GM21526 (cell line): Measurements from ENCODE around the gene WBP1L.
"Not testable (repeated sequence)": the region's sequence is repeated elsewhere in the genome, so short reads cannot be mapped to it uniquely, and the experiment has no call there.

Experiments used
- ATAC-seq: cut with Tn5 transposase; IDR thresholded peaks from one replicate; pipeline ENCODE4 v1.9.1; 2021; ENCODE audit warnings: moderate library complexity; ENCODE audit not compliant: unreplicated experiment, low FRiP score

Gene WBP1L

DNA sequence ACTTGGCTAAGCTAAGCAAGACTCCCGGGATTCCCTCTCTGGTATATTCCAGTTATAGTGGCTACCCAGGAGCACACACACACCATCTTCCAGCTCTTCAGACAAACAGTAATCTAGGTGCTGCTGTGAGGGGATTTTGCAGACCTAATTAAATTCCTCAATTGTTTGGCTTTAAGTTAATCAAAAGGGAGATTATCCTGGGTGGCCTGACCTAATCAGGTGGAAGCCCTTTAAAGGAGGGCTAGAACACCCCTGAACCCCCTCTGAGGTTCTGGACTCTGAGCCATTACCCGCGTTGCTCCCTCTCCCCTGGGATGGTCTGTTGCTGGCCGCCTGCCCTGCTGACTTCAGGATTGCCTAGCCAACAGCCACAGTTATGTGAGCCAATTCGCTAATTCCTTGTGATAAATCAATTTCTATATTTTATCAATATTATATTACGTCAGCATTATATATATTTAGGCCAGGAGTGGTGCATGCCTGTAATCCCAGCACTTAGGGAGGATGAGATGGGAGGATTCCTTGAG, 22.9 kb upstream of the WBP1L start:
- no peak for ATAC-seq

DNA sequence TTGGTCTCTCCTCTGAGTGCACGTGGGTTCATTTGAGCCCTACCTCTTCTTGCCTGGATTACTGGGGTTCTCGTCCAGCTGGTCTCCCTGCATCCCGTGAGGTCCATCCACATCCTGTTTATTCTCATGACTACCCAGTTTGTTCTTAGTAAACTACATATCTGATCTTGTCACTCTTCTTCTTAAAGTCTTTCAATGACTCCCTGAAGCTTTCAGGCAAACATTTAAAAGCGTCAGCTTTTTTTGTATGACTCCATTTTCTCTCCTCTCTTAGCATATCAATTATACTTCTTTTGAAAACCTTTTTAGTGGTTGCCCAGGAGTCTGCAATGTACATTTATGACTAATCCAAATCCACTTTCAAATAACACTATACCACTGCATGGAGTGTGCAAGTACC, 21.8 kb upstream of the WBP1L start:
- no peak for ATAC-seq

DNA sequence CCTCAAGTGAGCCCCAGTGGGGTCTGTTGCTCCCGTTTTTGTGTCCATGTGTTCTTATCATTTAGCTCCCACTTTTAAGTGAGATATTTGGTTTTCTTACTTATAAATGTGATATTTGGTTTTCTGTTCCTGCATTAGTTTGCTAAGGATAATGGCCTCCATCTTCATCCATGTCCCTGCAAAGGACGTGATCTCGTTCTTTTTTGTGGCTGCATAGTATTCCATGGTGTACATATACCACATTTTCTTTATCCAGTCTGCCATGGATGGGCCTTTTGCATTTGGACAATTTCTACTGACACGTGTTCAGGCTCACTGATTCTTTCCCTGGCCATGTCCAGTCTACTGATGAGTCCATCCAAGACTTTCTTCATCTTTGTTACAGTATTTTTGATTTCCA, 19.8 kb upstream of the WBP1L start:
- ATAC-seq: no peak

DNA sequence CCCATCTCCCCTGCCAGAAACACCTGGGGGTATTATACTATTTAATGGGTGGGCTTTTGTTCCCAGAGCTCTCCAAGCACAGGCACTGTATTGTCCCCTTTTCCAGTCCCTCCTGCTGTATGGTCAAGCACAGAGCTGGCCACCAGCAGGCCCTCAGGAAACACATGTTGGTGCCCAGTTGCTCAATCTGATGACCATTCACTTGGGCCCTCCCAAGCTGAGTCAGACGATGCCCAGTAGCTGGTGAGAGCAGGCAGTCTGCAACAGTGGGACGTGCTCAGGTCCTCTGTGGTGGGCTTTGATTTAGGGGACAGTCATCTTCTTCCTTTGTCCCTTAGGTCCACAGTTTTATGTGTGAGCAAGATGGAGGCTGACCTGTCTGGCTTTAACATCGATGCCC, 17.5 kb upstream of the WBP1L start:
- ATAC-seq: no peak

DNA sequence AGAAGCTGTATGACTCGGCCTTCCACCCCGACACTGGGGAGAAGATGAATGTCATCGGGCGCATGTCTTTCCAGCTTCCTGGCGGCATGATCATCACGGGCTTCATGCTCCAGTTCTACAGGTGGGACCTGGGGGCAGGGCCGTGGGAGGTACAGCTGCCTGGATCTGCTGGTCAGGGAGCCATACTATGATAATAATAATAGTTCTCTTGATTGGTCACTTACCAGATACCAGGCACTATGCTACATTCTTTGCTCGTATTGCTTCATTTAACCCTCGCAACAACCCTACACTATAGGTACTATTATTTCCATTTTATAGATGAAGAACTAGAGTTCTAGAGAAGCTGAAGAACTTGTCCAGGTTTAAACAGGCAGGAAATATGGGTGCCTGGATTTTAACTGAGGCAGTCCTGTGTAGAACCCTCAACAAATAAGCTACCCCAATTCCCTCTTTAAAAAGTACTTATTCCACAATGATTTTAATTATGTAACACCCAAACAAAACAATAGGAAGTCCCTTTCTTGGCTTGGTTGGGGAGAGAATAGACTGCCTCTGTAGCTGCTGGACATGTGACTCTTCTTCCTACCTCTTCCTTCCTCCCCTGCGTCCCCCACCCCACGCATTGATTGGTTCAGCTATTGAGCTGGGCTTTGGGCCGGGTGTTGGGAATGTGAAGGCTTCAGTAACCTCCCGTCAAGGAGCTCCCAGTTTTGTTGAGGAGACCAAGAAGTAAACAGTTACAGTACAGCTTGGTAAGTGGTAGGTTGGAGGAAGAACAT, 16.5 kb upstream of the WBP1L start:
- ATAC-seq: no peak

DNA sequence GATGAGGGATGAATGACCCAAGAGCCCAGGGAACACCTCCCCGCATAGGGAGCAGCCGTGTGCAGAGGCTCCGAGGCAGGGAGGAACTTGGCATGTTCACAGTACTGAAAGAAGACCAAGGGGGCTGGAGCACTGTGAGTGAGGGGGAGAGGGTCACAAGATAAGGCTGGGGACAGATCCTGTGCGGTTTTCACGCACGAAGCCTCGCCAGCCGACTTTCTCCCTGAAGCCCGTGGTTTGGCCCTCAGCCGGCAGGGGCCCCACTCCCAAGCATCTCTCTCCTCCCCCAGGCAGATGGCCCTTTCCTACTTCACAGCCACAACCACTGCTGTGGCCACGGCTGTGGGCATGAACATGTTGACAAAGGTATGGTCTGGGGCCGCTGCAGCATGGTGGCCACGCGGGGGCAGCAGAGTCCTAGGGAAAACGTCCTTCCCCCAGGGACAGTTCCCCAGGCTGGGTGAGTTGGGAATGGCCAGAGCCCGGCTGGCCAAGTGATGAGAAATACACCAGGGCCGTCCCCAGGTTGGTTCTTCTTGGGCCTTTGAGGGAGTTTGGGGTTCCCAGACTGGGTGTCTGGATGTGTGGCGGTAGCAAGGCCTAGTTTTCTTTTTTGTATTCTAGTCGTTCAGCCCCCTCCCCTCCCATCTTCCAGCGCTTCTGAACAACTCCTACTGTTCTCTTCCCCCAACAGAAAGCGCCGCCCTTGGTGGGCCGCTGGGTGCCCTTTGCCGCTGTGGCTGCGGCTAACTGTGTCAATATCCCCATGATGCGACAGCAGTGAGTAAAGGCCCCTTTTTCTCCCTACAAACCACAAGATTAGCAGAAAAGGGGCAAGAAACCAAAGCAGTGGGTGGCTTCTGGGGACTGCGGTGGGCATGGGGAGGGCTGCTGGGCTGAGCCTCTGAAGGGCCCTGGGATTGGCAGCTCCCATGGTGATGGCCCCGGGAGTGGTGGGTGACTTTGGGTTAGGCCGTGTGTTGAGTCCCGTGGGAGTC, 14.4 kb upstream of the WBP1L start:
- no peak for ATAC-seq

DNA sequence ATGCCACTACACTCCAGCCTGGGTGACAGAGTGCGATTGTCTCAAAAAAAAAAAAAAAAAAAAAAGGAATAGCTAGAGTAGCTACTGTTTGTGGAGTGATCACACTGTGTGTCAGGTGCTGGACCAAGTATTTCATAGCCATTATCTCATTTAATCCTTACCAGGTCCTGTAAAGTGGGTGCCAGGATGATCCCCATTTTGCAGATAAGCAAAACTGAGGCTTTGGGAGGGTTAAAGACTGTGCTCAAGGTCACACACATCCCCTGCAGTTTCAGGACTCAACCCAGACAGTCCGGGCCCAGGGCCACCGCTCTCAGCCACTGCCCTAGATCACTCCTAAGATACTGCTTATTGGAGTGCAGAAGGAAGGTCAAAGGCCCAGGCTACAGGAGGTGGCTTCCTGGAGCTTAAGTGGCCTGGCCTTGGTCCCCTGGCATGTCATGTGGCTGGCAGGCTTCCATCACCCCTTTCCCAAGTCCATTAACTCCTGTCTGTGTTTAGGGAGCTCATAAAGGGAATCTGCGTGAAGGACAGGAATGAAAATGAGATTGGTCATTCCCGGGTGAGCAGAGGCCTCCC, 12.4 kb upstream of the WBP1L start:
- no peak for ATAC-seq

DNA sequence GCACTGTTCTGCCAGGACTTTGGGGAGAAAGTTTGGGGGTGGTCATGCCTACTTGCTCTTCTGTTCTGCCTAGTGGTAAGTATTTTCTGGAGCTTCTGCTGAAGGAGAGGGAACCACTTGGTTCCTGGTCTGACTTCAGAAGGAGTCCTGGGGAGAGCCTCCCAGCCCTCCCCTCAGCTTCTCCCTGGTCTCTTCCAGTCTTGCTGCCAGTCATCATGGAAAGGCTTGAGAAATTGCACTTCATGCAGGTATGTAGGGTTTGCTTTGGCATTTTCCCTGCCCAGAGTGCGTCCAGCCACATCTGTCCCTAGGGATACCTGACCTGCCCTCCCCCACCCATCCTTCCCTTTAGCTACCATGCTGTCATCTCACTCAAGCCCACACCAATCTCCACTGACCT, 11.1 kb upstream of the WBP1L start:
- ATAC-seq: no peak

DNA sequence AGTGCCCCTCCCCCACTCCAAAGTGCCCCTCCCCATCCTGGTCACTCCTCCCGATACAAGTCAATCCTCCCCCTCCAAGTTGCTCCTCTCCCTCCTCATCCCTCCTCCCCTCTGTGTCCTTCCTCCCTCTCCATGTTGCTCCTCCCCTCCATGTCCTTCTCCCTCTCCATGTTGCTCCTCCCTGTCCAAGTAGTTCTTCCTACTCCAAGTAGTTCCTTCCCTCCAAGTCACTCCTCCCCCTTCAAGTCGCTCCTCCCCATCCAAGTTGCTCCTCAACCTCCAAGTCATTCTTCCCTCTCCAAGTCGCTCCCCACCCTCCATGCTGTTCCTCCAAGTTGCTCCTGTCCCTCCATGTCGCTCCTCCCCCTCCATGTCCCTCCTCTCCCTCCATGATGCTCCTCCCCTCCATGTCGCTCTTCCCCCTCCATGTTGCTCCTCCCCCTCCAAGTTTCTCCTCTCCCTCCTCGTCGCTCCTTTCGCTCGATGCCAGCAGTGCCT, 8.6 kb upstream of the WBP1L start:
- no peak for ATAC-seq

DNA sequence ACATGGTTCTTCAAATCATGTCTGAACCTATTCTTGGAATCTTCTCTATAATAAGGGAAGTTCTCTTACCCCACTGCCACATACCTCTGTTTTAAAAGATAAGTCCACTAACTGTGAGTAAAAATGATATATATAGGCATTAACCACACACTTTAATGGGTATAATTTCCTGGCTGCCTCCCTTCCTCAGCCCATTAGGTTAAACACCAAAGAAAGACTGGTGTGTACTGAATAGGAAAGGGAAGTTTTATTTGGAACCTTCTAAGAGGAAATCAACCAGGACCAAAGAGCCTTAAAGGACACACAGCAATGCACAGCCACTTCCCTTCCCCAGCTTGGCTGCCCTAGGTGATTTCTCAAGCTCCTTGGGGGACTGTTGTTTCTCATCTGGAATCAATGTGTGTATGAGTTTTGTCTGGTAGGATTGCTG, 5.0 kb upstream of the WBP1L start:
- ATAC-seq: no peak

DNA sequence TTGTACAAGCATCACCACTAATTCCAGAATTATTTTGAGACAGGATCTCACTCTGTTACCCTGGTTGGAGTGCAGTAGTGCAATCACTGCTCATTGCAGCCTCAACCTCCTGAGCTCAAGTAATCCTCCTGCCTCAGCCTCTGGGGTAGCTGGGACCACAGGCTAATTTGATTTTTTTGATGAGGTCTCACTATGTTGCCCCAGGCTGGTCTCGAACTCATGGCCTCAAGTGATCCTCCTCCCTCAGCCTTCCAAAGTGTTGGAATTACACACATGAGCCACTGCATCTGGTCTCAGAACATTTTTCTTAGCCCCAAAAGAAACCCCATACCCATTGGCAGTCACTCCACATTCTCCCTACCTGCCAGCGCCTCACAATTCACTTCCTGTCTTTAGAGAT, 3.5 kb upstream of the WBP1L start:
- ATAC-seq: no peak

DNA sequence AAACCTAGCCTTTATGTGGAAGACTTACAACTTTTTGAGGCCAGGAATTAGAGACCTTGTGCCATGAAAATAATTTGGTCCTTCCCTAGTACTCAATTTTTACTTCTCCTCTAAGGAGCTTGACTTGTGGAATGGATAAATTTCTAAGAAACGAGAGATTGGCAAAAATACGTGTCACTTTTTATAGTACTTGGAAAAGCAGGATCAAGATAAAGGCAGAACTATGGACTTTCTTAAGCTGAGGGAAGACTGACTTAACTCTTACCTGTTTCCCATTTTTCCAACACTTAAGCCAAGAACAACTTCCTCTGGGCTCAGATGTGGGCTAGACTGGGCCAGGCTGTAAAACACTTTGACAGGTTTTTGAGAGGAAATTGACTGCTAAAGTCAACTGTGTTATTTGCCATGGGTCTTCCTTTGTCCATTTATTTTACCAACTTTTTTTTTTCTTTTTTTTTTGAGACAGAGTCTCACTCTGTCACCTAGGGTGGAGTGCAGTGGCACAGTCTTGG, 2.0 kb upstream of the WBP1L start:
- no peak for ATAC-seq

DNA sequence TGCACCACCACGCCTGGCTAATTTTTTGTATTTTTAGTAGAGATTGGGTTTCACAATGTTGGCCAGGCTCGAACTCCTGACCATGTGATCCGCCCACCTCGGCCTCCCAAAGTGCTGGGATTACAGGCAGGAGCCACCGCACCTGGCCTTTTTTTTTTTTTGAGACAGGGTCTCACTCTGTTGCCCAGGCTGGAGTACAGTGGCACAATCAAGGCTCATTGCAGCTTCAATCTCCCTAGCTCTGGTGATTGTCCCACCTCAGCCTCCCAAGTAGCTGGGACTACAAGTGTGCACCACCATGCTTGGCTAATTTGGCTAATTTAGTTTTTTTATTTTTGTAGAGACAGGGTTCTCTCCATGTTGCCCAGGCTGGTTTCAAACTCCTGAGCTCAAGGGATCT, 1.4 kb upstream of the WBP1L start:
- not testable (repeated sequence) for ATAC-seq

DNA sequence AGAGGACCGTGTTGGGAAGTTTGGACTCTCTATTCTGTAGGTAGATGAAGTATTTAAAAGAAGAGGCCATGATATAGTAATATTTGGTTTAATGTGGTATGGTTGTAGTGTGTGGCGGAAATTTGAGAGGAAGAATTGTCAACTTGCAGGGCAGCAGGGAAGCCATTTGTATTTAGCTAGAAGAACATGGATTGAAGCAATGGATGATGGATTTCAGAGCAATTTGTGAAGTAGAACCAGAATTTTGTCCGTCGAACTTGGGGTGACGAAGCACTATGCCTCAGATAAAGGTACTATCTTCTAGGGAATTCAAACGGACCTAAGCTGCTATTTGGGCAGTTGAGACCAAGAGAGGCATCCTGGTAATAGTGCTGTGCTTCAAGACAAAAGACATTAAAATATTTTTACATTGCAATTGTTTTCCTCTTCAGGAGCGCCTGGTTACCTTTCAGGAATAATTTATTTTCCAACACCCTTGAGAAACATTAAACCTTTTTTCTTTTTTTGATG, 615 bp upstream of the WBP1L start:
- no peak for ATAC-seq

DNA sequence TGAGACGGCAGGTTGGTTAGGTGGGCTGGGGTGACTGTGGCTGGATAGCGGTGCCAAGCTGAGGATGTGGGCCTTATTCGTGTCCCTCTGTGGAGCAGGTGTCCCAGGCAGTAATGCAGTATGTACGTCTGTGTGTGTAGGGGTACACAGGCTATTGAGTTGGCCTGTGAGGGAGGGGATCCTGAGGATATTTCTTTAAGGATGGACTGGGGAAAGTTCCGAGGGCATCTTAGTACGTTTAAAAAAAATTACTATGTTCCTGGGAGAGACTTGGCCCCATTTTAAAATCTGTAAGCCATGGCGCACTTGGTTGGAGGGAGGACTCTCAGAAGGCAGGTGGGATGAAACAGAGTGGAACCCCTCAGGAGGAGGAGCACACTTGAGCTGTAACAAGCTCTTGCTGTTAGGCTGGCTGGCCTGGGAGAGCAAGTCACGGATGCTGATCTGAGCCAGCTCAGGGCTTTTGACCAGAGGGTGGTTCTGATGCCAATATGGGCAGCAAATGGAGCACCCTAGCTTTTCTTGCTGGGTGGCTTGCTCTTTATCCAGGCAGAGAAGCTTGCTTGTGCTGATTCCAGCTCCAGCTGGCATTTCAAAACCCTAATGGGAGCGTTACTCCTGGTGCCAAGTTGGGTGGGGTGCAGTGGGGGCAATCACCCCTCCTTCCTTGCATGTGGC, 765 bp downstream of the WBP1L start:
- ATAC-seq: peak; percentile 17

DNA sequence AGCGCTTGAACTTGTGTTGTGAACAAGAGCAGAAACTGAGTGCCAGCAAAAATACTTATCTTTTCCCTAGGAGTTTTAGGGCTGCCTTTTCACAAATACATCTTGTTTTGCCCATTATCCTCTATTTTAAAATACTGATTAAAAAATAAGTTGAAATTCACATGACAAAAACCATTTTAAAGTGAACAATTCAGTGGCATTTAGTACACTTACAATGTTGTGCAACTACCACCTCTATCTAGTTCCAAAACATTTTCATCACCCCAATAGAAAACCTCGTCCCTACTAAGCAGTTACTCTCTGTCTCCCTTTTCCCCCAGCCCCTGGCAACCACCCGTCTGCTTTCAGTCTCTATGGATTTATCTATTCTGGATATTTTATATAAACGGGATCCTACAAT, 1.4 kb downstream of the WBP1L start:
- no peak for ATAC-seq

DNA sequence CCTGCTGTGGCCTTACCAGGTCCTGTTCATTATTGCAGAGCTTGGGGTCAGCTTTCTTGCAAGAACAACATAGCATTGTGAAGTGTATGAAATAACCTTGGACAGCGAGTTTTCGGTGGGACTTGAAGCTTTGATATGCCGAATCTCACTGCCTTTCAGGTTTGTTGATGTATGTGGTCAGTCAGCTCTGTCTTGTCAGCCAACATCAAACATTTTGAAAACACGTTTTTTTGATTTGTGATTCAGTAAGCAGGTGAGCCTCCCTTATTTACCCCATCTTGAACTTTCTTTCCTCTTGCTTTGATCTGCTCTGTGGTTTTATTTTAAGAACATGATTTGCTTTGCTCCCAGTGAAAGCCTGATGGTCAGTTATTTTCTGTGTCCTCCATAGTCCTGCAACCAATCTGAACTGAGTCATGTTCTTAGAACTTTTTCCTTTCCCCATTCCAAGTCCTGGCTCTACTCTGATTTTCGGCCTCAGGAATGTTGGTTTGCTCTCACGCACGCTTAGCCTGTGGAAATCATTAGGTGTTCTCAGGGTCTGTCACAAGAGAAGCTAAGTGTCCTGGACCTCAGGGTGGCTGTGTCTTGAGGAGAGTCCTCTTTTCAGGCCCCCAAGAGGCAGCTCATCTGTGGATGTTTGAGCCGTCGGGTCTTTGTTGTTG, 8.7 kb downstream of the WBP1L start:
- ATAC-seq: no peak

DNA sequence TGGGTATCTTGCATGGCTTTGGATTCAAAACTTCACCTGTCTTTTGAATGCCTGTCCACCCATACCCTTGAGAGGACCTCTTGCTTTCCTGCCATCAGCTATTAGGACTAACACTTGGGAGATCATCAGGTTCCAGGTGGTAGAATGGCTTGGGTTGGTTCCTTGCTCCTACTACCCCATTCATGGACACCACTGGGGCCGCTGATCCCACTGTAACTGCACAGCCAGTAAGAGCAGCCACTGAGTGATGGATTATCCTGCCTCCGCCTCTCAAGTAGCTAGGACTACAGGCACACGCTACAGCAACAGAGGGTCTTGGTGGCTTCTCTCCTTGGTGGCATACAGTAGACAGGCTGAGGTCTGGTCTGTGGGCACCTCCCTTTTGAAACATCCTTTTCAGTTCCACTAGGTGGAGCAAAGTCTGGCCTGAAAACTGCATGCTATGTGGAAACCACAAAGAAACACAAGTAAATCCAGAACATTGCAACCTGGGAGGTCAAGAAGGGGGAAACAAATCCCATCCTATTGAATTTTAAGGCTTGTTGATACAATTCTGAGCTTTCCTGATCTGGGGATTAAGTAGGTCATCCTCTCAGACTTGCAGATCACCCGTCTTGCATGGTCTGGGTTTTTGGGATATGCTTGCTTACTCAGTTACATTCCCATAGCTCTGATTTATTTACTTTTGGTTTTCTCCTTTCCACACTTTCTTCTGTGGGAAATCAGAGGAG, 9.4 kb downstream of the WBP1L start:
- ATAC-seq: no peak

DNA sequence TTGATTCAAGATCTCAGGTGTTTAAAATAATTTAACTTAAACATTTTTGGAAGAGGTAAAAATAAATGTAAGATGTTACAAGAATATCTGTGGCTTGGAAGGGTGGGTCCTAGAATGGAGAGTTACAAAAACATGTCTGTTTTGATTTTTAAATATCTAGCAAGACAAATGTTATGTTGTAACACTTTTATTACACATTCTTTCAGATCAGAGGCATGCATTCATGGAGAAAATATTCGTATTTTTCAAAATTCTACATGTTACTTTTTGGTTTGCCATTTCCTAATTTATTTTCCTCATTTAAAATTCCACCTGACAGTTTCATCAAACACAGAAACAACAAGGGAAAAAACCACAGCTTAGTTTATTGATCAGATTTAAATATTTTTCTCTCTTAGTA, 10.0 kb downstream of the WBP1L start:
- ATAC-seq: no peak
